ENCODE results near the gene AMDHD2. TPM values are rescaled to one million over a fixed set of nuclear protein-coding genes. Genes with fewer than 3 reads are reported as not detected.
"Not testable (repeated sequence)": the region's sequence is repeated elsewhere in the genome, so short reads cannot be mapped to it uniquely, and the experiment has no call there.

AMDHD2 gene
- total and polyA plus RNA-seq, 2 experiments from 2014 or later, result 15.2 to 31.9 TPM

- no peak overlapping the region for H3K4me2 ChIP-seq (ENCODE audit: unreplicated experiment)
- H3K4me3 ChIP-seq, result no peak overlapping the region
- H3F3A ChIP-seq (ENCODE audit: insufficient read depth), result 0 out of 2 replicates have a peak, but pooled peaks cover 4% of the 10 kb centered on the region
- no peaks in the 10 kb centered on the region for H3K9me2 ChIP-seq (ENCODE audit: insufficient read depth)
- no peaks in the 10 kb centered on the region for H3K27me3 ChIP-seq (replicated peaks; ENCODE audit: insufficient read depth)
- no peaks in the 10 kb centered on the region for H3K36me3 ChIP-seq (ENCODE audit: low read depth)
- H4K20me1 ChIP-seq (ENCODE audit: insufficient read depth), result no peaks in the 10 kb centered on the region
- H3K9ac ChIP-seq, result no peak overlapping the region
- H2AFZ ChIP-seq, result no peak overlapping the region
- H3K4me1 ChIP-seq (ENCODE audit: insufficient read depth), result no peaks in the 10 kb centered on the region; the same call in 1 of the 2 replicates
- WGBS, 2 experiments (ENCODE audit: low coverage in 1 of 2, low lambda C conversion rate in 2 of 2, missing lambda C conversion rate in 2 of 2), result 82 to 85% methylated on average over 3 of the region's 3 CpGs
- TF ChIP-seq EZH2 (IDR thresholded peaks at IDR 0.05; ENCODE audit: insufficient read depth, poor library complexity, severe bottlenecking), result no peak
- TF ChIP-seq EZH2phosphoT487 (IDR thresholded peaks at IDR 0.05; ENCODE audit: insufficient read depth, low read depth), result no peak
- H3K27ac ChIP-seq, result no peak overlapping the region
- no peak for DNase-seq
- peaks cover 46% of the 10 kb centered on the region for H3K79me2 ChIP-seq (ENCODE audit: insufficient read depth)
- no peaks in the 10 kb centered on the region for H3K9me3 ChIP-seq (ENCODE audit: low read depth)
- in situ Hi-C loops (cut with MboI), result no loop called here
These were observed 43.4 kb upstream of the AMDHD2 start for GRCh38 chr16:2476741-2477140.

- H3K4me3 ChIP-seq, result no peak overlapping the region
- no peaks in the 10 kb centered on the region for H4K20me1 ChIP-seq (ENCODE audit: insufficient read depth)
- in situ Hi-C loops (cut with MboI), result no loop called here
- no peaks in the 10 kb centered on the region for H3K9me2 ChIP-seq (ENCODE audit: insufficient read depth)
- H3K9ac ChIP-seq, result no peak overlapping the region
- WGBS, 2 experiments (ENCODE audit: low coverage in 1 of 2, low lambda C conversion rate in 2 of 2, missing lambda C conversion rate in 2 of 2), result 99 to 100% methylated on average over 3 of the region's 3 CpGs
- no peak overlapping the region for H3K27ac ChIP-seq
- peaks cover 46% of the 10 kb centered on the region for H3K79me2 ChIP-seq (ENCODE audit: insufficient read depth)
- DNase-seq, result no peak
- H3K27me3 ChIP-seq (replicated peaks; ENCODE audit: insufficient read depth), result no peaks in the 10 kb centered on the region
- no peak overlapping the region for H2AFZ ChIP-seq
- peaks cover 2% of the 10 kb centered on the region for H3K4me1 ChIP-seq (ENCODE audit: insufficient read depth)
- H3K36me3 ChIP-seq (ENCODE audit: low read depth), result no peaks in the 10 kb centered on the region
- 0 out of 2 replicates have a peak, but pooled peaks cover 4% of the 10 kb centered on the region for H3F3A ChIP-seq (ENCODE audit: insufficient read depth)
- TF ChIP-seq EZH2 (IDR thresholded peaks at IDR 0.05; ENCODE audit: insufficient read depth, poor library complexity, severe bottlenecking) (no peak), EZH2phosphoT487 (IDR thresholded peaks at IDR 0.05; ENCODE audit: insufficient read depth, low read depth) (no peak)
- H3K4me2 ChIP-seq (ENCODE audit: unreplicated experiment), result no peak overlapping the region
- no peaks in the 10 kb centered on the region for H3K9me3 ChIP-seq (ENCODE audit: low read depth)
These were observed 42.8 kb upstream of the AMDHD2 start for GRCh38 chr16:2477327-2477726.

- 0 out of 2 replicates have a peak, but pooled peaks cover 4% of the 10 kb centered on the region for H3F3A ChIP-seq (ENCODE audit: insufficient read depth)
- in situ Hi-C loops (cut with MboI), result no loop called here
- no peaks in the 10 kb centered on the region for H4K20me1 ChIP-seq (ENCODE audit: insufficient read depth)
- no peak overlapping the region for H3K9ac ChIP-seq
- no peaks in the 10 kb centered on the region for H3K36me3 ChIP-seq (ENCODE audit: low read depth)
- H3K4me2 ChIP-seq (ENCODE audit: unreplicated experiment), result no peak overlapping the region
- no peak overlapping the region for H3K4me3 ChIP-seq
- H3K79me2 ChIP-seq (ENCODE audit: insufficient read depth), result peaks cover 46% of the 10 kb centered on the region
- H3K9me3 ChIP-seq (ENCODE audit: low read depth), result no peaks in the 10 kb centered on the region
- no peak for DNase-seq
- no peak overlapping the region for H2AFZ ChIP-seq
- 85 to 86% methylated on average over 8 of the region's 8 CpGs for WGBS, 2 experiments (ENCODE audit: low coverage in 1 of 2, low lambda C conversion rate in 2 of 2, missing lambda C conversion rate in 2 of 2)
- H3K9me2 ChIP-seq (ENCODE audit: insufficient read depth), result no peaks in the 10 kb centered on the region
- H3K27ac ChIP-seq, result no peak overlapping the region
- peaks cover 11% of the 10 kb centered on the region for H3K4me1 ChIP-seq (ENCODE audit: insufficient read depth)
- TF ChIP-seq EZH2 (IDR thresholded peaks at IDR 0.05; ENCODE audit: insufficient read depth, poor library complexity, severe bottlenecking) (no peak), EZH2phosphoT487 (IDR thresholded peaks at IDR 0.05; ENCODE audit: insufficient read depth, low read depth) (no peak)
- no peaks in the 10 kb centered on the region for H3K27me3 ChIP-seq (replicated peaks; ENCODE audit: insufficient read depth)
These were observed 41.9 kb upstream of the AMDHD2 start for GRCh38 chr16:2478279-2478678.

GRCh38 chr16:2479996-2480395 lies 40.2 kb upstream of the AMDHD2 start:
- H4K20me1 ChIP-seq (ENCODE audit: insufficient read depth); H3K9me3 ChIP-seq (ENCODE audit: low read depth); H3K27ac ChIP-seq; H3K9me2 ChIP-seq (ENCODE audit: insufficient read depth); H2AFZ ChIP-seq; H3K4me3 ChIP-seq; DNase-seq; H3K4me2 ChIP-seq (ENCODE audit: unreplicated experiment); in situ Hi-C loops (cut with MboI); H3F3A ChIP-seq (ENCODE audit: insufficient read depth); H3K9ac ChIP-seq; H3K27me3 ChIP-seq (replicated peaks; ENCODE audit: insufficient read depth); H3K36me3 ChIP-seq (ENCODE audit: low read depth): not testable (repeated sequence)
- Histone ChIP-seq H3K4me1 (ENCODE audit: insufficient read depth) (peaks cover 18% of the 10 kb centered on the region), H3K79me2 (ENCODE audit: insufficient read depth) (peaks cover 59% of the 10 kb centered on the region)
- 94 to 96% methylated on average over 10 of the region's 10 CpGs for WGBS, 2 experiments (ENCODE audit: low coverage in 1 of 2, low lambda C conversion rate in 2 of 2, missing lambda C conversion rate in 2 of 2)

- H3K4me2 ChIP-seq (ENCODE audit: unreplicated experiment), result no peak overlapping the region
- H3K9me2 ChIP-seq (ENCODE audit: insufficient read depth), result no peaks in the 10 kb centered on the region
- H3K9me3 ChIP-seq (ENCODE audit: low read depth), result no peaks in the 10 kb centered on the region
- no peaks in the 10 kb centered on the region for H4K20me1 ChIP-seq (ENCODE audit: insufficient read depth)
- peaks cover 62% of the 10 kb centered on the region for H3K79me2 ChIP-seq (ENCODE audit: insufficient read depth)
- TF ChIP-seq EZH2 (IDR thresholded peaks at IDR 0.05; ENCODE audit: insufficient read depth, poor library complexity, severe bottlenecking) (no peak), EZH2phosphoT487 (IDR thresholded peaks at IDR 0.05; ENCODE audit: insufficient read depth, low read depth) (no peak)
- H3K9ac ChIP-seq, result no peak overlapping the region
- H3K36me3 ChIP-seq (ENCODE audit: low read depth), result no peaks in the 10 kb centered on the region
- DNase-seq, result no peak
- H3K27ac ChIP-seq, result no peak overlapping the region
- peaks cover 10% of the 10 kb centered on the region; the same call in 1 of the 2 replicates for H3F3A ChIP-seq (ENCODE audit: insufficient read depth)
- no peak overlapping the region for H3K4me3 ChIP-seq
- in situ Hi-C loops (cut with MboI), result no loop called here
- 86 to 90% methylated on average over 12 of the region's 12 CpGs for WGBS, 2 experiments (ENCODE audit: low coverage in 1 of 2, low lambda C conversion rate in 2 of 2, missing lambda C conversion rate in 2 of 2)
- peaks cover 18% of the 10 kb centered on the region for H3K4me1 ChIP-seq (ENCODE audit: insufficient read depth)
- H2AFZ ChIP-seq, result no peak overlapping the region
- H3K27me3 ChIP-seq (replicated peaks; ENCODE audit: insufficient read depth), result no peaks in the 10 kb centered on the region
These were observed 39.2 kb upstream of the AMDHD2 start for GRCh38 chr16:2480948-2481347.

All from GM23248 (cell line).